HepG2 (cell line): ENCODE results near the gene SERPINA6. TPM values are rescaled to one million over a fixed set of nuclear protein-coding genes. Genes with fewer than 3 reads are reported as not detected.

Experiments
- ATAD3A ChIP-seq: sonication (generic); formaldehyde crosslinking; IDR thresholded peaks from 2 replicates; pipeline ENCODE4 v1.4.0; 2020; ENCODE audit warnings: missing genetic modification reagents
- CEBPG ChIP-seq: IDR thresholded peaks from 2 replicates; pipeline ENCODE4 v1.6.1; 2016
- CERS6 ChIP-seq: sonication (generic); formaldehyde crosslinking; IDR thresholded peaks from 2 replicates; pipeline ENCODE4 v1.5.0; 2020; ENCODE audit warnings: missing genetic modification reagents
- EHMT2 ChIP-seq: fragments of 200-600 bp; sonication (generic); IDR thresholded peaks from 2 replicates; pipeline ENCODE4 v1.7.0; 2017; ENCODE audit warnings: antibody characterized with exemption, low read depth, low read length, borderline replicate concordance
- FOXK1 ChIP-seq: sonication (generic); formaldehyde crosslinking; IDR thresholded peaks from 2 replicates; pipeline ENCODE4 v1.4.0; 2020; ENCODE audit warnings: low read depth, missing genetic modification reagents, borderline replicate concordance
- GRHL1 ChIP-seq: sonication (generic); formaldehyde crosslinking; conservative IDR thresholded peaks from 2 replicates; pipeline ENCODE4 v1.8.0; 2022; ENCODE audit warnings: missing genetic modification reagents
- HMGXB3 ChIP-seq: sonication (generic); formaldehyde crosslinking; IDR thresholded peaks from 2 replicates; pipeline ENCODE4 v1.4.0; 2020; ENCODE audit warnings: missing genetic modification reagents, borderline replicate concordance
- MLLT10 ChIP-seq: sonication (generic); formaldehyde crosslinking; IDR thresholded peaks from 2 replicates; pipeline ENCODE4 v1.4.0; 2020; ENCODE audit warnings: missing genetic modification reagents
- MTA3 ChIP-seq: sonication (generic); formaldehyde crosslinking; IDR thresholded peaks from 2 replicates; pipeline ENCODE4 v1.4.0; 2020; ENCODE audit warnings: missing genetic modification reagents
- NPAS2 ChIP-seq: sonication (generic); formaldehyde crosslinking; IDR thresholded peaks from 2 replicates; pipeline ENCODE4 v1.8.0; 2022; ENCODE audit warnings: mild to moderate bottlenecking, missing genetic modification reagents, borderline replicate concordance
- NR1H2 ChIP-seq: sonication (generic); formaldehyde crosslinking; IDR thresholded peaks from 2 replicates; pipeline ENCODE4 v1.8.1; 2022; ENCODE audit warnings: low read depth, missing genetic modification reagents, borderline replicate concordance
- PHF21A ChIP-seq: sonication (generic); formaldehyde crosslinking; IDR thresholded peaks from 2 replicates; pipeline ENCODE4 v1.5.0; 2020; ENCODE audit warnings: mild to moderate bottlenecking, missing genetic modification reagents
- SMARCC2 ChIP-seq: fragments of 450-650 bp; IDR thresholded peaks from 2 replicates; pipeline ENCODE4 v1.6.1; 2017; ENCODE audit warnings: antibody characterized with exemption, mild to moderate bottlenecking
- SMARCE1 ChIP-seq: fragments of 450-650 bp; IDR thresholded peaks from 2 replicates; pipeline ENCODE4 v1.6.1; 2017; ENCODE audit warnings: borderline replicate concordance
- SMC3 ChIP-seq: IDR thresholded peaks from 2 replicates; pipeline ENCODE4 v1.6.1; 2011; ENCODE audit warnings: low read length, improper control_type of control experiment
- ZFP41 ChIP-seq: sonication (generic); formaldehyde crosslinking; IDR thresholded peaks from 2 replicates; pipeline ENCODE4 v1.4.0; 2020; ENCODE audit warnings: mild to moderate bottlenecking, missing genetic modification reagents, borderline replicate concordance
- ZFY ChIP-seq: sonication (generic); formaldehyde crosslinking; IDR thresholded peaks from 2 replicates; pipeline ENCODE4 v1.4.0; 2020; ENCODE audit warnings: missing genetic modification reagents
- ZNF432 ChIP-seq: sonication (generic); formaldehyde crosslinking; IDR thresholded peaks from 2 replicates; pipeline ENCODE4 v1.5.0; 2020; ENCODE audit warnings: missing genetic modification reagents, mild to moderate bottlenecking, borderline replicate concordance
- polyA plus RNA-seq, 8 experiments: library from polyadenylated mRNA; depleted of rRNA in 3 of 8; stranded (reverse) in 7 of 8; unstranded in 1 of 8; fragments of >200 nt; fragmentation: Illumina TruSeq in 4 of 8; extraction: Trizol in 4 of 8; gene quantifications; 2 replicates each; pipeline versions ENCODE4 v1.2.1 to v1.2.3, GENCODE V29; 2011 to 2016; ENCODE audit warnings: low read depth in 4 of 8, missing spikeins in 1 of 8, mixed read lengths in 1 of 8; ENCODE audit not compliant: insufficient read depth in 1 of 8
- total RNA-seq, 5 experiments: library from RNA; depleted of rRNA; stranded (reverse); fragments of >200 nt; fragmentation: Illumina TruSeq; extraction: Trizol; gene quantifications; 2 replicates each; pipeline ENCODE4 v1.2.3, GENCODE V29; 2016; ENCODE audit warnings: low read depth in 1 of 5
- TF ChIP-seq, protein P1 (sequence below): IDR thresholded peaks from 2 replicates; pipeline ENCODE4 v1.6.1; 2016; ENCODE audit warnings: missing compliant biosample characterization, missing genetic modification reagents, borderline replicate concordance
- TF ChIP-seq, protein P2 (sequence below): sonication (generic); formaldehyde crosslinking; IDR thresholded peaks from 2 replicates; pipeline ENCODE4 v1.4.0; 2020; ENCODE audit warnings: mild to moderate bottlenecking, missing genetic modification reagents

The SERPINA6 gene
- total and polyA plus RNA-seq, 2 of the 13 experiments (the other 11 are each of a cell fraction or from before 2014, with no cell fraction given), result 260 to 333 TPM

GRCh38 chr14:94355191-94355794 lies 32.2 kb upstream of the SERPINA6 start (continued):
- TF ChIP-seq HMGXB3 (CRISPR knock-in tag), result no peak
- TF ChIP-seq SMARCC2, result no peak
- no peak for TF ChIP-seq GRHL1 (CRISPR knock-in tag)
- TF ChIP-seq CERS6 (CRISPR knock-in tag), result no peak
- TF ChIP-seq, protein P1, sequence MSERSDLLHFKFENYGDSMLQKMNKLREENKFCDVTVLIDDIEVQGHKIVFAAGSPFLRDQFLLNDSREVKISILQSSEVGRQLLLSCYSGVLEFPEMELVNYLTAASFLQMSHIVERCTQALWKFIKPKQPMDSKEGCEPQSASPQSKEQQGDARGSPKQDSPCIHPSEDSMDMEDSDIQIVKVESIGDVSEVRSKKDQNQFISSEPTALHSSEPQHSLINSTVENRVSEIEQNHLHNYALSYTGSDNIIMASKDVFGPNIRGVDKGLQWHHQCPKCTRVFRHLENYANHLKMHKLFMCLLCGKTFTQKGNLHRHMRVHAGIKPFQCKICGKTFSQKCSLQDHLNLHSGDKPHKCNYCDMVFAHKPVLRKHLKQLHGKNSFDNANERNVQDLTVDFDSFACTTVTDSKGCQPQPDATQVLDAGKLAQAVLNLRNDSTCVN (CRISPR knock-in tag), result 0 out of 2 replicates have a peak, but pooled peaks have one; percentile 46
- TF ChIP-seq SMC3, result peak; percentile 79
- peak; percentile 28; the same call in 1 of the 2 replicates for TF ChIP-seq ZFY (CRISPR knock-in tag)
- TF ChIP-seq SMARCE1, result no peak
- TF ChIP-seq FOXK1 (CRISPR knock-in tag), result peak; percentile 68; the same call in 1 of the 2 replicates
- TF ChIP-seq ATAD3A, result no peak
- TF ChIP-seq NR1H2 (CRISPR knock-in tag), result no peak
- TF ChIP-seq ZFP41, result no peak
- TF ChIP-seq, protein P2, sequence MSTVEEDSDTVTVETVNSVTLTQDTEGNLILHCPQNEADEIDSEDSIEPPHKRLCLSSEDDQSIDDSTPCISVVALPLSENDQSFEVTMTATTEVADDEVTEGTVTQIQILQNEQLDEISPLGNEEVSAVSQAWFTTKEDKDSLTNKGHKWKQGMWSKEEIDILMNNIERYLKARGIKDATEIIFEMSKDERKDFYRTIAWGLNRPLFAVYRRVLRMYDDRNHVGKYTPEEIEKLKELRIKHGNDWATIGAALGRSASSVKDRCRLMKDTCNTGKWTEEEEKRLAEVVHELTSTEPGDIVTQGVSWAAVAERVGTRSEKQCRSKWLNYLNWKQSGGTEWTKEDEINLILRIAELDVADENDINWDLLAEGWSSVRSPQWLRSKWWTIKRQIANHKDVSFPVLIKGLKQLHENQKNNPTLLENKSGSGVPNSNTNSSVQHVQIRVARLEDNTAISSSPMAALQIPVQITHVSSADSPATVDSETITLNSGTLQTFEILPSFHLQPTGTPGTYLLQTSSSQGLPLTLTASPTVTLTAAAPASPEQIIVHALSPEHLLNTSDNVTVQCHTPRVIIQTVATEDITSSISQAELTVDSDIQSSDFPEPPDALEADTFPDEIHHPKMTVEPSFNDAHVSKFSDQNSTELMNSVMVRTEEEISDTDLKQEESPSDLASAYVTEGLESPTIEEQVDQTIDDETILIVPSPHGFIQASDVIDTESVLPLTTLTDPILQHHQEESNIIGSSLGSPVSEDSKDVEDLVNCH (CRISPR knock-in tag), result no peak
- TF ChIP-seq MTA3 (CRISPR knock-in tag), result no peak
- no peak for TF ChIP-seq MLLT10 (CRISPR knock-in tag)
- no peak for TF ChIP-seq EHMT2
- TF ChIP-seq CEBPG (CRISPR knock-in tag), result peak; percentile 94
- TF ChIP-seq ZNF432 (CRISPR knock-in tag), result no peak
- TF ChIP-seq PHF21A (CRISPR knock-in tag), result peak; percentile 88
- no peak for TF ChIP-seq NPAS2 (CRISPR knock-in tag)
